HG02938 (cell line): ENCODE results near the gene HELZ2.
"Not testable (repeated sequence)": the region's sequence is repeated elsewhere in the genome, so short reads cannot be mapped to it uniquely, and the experiment has no call there.

Source experiments
- ATAC-seq: cut with Tn5 transposase; IDR thresholded peaks from one replicate; pipeline ENCODE4 v1.9.1; 2021; ENCODE audit warnings: mild to moderate bottlenecking, moderate library complexity; ENCODE audit not compliant: unreplicated experiment

Gene HELZ2

DNA sequence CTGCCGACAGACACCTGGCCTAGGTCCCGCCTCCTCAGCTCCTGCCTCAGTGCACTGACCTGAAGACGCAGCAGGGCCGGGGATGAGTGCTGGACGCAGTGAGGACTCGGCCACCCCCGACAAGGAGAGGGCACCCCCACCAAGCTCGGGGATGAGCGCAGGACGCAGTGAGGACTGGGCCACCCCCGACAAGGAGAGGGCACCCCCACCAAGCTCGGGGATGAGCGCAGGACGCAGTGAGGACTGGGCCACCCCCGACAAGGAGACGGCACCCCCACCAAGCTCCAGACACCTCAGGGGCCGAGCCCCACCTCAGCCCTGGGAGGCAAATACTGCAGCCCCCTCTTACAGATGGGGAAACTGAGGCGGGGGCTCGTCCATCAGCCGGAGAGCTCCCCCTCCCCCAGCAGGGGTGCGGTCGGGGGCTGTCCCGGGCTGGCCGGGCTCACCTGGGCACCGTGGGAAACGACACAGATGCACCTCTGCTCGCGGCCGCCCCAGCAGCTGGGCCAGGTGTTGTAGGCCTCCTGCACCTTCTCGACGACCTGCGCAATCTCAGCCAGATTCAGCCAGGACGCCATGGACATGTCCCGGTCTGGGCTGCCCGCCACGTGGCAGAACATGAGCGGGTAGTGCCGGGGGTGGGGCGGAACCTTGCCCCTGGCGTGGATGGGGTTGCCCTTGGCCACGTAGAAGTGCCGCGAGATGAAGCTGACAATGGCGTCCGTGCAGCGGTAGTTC is 7.5 kb downstream of the HELZ2 start:
- no peak for ATAC-seq

DNA sequence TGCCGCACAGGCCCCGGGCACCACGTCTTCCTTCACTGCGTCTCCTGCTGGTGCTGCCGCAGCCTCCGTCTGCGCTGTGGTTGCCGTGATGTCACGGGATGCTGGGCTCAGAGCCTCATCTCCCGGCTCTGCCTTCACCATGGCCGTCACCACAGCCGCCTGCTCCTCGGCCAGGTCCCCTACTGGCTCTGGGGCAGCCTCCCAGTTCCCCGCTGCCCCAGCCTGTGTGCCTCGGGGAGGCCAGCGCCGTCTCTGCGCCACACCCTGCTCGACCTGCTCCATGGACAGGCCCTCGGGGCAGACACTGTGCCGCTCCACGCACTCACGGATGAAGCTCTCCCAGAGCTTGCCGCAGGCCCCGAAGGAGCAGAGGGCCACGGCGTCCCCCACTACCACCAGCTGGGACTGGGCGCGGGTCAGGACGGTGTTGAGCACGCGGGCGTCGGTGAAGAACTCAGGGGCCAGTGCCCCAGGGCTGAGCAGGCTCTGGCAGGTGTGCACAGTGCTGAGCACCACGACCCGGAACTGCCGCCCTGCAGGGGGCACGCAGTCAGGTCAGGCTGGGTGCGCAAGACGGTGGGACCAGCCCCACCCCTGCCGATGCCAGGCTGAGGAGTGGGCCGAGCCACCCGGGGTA is 8.2 kb downstream of the HELZ2 start:
- no peak for ATAC-seq

DNA sequence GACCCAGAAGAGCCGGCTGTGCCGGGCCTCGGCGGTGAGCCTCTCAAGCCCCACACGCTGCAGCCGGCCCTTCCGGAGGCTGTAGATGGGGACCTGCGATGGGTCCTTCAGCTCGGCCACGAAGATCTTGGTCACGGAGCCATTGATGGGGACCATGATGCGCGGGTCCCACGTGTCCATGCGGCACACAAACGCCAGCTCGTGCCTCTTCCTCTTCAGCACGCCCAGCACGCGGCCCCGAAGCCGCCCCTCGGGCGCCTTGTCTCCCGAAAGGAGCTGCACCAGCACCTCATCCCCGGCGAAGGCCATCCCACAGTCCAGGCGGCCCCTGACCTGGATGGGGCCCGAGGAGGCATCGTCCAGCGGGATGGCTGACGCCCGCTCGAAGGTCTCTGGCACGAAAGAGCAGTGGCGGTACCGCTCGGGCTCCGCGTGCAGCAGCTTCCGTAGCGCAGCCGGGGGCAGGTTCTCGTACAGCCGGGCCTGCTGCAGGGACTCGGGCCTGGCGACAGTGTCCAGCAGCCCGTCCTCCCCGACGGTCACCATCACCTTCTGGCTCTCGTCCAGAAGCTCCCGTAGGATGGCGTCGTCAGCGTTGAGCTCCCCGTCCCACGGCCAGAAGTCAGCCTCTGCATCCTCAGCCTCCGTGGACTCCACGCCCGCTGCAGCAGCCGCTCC is 8.9 kb downstream of the HELZ2 start:
- no peak for ATAC-seq

DNA sequence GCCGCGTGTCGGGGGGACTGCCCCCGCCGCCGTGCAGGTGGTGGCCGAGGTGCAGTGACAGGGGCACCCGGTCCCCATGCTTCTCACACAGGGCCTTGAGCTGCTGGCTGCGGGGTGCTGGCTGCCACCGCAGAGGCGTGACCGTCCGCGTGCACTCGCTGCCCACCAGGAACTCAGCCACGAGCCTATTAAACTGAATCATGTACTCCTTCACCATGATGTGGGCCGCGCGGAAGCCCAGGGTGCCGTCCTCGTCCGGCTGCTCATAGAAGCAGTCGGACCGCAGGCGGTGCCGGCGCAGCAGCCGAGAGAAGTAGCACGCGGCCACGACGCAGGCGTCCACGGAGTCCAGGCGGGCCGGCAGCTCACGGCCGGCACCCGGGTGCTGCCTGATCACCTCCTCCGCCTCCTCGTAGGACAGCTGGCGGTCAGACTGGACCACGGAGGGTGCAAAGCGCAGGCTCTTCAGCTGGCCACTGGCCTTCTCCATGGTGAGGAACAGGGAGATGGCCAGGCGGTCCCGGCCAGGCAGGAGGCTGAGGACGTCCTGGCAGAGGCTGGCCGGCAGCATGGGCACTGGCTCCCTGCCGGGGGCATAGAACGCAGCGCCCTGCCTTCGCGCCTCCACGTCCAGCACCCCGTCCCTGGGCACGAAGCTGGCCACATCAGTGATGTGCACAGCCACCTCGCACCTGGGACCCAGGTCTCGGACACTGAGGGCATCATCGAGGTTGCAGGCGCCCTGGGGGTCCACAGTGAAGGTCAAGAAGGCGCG is 9.8 kb downstream of the HELZ2 start:
- ATAC-seq = no peak

DNA sequence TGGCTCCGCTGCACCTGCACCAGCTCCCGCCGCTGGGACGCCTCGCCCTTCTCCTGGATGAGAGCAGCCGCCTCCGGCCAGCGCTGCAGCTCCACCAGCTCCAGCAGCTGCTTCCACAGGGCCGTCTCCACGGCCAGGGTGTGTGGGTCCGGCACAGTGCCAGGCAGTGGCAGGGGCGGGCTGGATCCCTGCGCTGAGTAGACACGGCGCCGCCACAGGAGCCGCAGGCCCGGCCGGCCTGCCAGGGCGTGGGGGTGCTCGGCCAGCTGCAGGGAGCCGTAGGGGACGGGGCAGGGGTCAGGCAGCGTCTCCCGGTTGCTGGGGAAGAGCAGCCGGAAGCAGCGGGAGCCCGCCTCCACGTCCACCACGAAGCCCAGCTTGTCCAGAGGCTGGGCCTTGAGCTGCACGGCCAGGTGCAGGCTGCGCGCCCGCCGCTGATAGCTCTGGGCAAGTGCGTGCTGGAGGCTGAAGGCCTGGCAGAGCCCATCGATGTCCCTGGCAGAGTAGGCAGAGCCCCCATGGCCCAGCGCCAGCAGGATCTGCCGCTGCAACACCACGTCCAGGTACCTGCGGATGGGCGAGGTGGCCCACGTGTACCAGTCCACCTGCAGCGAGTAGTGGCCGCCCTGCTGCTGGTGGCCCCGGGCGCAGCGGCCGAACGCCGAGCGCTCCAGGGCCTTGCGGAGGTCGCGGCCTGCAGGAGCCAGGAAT is 10.7 kb downstream of the HELZ2 start:
- ATAC-seq = no peak

DNA sequence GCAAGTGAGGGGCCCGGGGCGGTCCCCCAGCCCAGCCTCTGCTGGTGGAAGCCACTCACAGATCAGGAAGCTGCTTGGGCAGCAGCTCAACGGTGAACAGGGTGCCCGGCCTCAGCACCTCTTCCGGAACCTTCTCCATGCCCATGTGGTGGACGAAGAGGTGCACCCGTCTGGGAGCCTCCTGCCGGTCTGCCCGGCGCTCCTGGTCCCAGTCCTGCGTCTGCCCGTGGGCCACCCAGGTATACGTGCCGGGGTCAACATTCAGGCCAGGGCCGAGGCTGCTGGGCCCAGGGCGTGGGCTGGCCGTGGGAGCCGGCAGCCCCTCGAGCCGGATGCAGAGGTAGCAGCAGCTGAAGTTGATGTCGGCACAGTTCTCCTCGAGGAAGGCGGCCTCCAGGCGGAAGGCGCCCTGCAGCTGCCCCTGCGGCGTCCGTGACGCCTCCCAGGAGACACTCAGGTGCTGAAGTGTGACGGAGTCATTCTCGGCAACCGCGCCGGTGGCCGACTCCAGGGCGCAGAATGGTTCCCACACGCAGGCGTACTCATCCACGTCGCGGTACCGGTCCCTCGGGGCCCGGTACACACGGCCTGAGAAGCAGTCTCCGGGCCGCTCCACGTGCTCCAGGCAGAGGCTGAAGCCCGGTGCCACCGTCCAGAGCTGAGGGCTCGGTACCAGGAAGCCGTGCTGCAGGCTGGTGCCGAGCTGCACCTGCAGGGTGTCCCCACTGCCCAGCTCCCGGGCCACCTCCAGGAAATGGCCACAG is 11.4 kb downstream of the HELZ2 start:
- no peak for ATAC-seq

DNA sequence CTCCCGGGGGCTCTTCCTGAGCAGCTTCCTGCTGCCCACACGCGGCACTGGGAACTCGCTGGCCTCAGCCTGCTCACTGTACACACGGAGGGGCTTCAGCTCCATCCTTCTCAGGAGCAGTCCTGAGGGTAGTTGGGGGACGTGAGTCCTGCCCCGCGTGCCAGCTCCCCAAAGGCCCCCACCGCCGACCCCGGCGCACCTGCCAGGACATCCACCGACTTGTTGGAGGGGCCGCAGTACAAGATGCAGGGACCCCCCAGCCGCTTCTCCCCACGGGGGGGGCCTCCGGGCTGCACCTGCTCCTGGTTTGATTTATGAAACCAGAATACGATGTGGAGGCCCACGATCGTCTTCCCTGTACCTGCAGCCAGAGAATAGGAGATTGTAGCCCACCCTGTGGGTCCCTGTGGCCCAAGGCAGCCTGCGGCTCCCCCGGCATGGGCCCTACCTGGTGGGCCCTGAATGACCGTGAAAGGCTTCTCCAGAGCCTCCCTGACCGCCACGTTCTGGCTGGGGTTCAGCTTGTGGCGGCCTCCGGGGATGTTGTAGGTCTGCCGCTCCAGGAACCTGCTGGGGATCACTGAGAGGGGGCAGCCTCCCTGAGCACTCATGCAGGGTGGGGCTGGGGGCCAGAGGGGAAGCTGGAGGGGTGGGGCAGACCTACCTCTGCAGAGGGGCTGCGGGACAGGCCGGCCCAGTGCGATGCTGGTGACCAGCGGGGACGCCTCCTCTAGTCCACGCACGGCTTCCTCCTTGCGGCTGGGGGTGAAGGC is 12.2 kb downstream of the HELZ2 start:
- ATAC-seq = no peak

DNA sequence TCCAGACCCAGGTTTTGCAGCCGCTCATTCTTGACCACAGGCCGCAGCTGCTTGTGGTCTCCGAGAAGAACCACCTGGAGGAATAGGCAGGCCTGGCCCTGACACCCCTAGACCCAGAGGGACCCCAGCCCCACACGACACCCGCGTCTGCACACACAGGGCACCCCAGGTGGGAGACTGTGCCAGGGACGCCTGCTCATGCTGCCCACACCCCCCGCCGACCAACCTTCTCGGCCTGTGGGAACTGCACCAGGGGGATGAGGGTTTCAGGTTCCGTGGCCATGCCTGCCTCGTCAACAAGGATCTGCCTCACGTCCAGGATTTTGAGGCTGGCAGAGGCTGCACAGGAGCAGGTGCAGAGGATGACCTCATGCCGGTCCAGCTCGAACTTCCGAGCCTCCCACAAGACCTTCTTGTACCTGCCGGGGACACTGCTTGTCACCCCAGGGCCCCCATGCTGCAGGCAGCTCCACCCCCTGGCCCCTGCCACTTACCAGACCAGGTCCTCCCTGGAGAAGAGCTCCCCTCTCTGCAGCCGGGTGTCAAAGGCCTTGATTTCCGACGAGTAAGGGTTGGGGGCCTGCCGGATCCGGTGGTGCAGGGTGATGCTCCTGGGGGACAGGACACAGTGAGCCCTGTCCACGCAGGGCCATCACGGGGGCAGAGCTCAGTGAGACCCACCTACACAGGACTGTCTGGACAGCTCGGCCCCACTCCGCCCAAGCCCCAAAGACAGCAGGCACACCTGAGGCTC is 13.0 kb downstream of the HELZ2 start:
- no peak for ATAC-seq

DNA sequence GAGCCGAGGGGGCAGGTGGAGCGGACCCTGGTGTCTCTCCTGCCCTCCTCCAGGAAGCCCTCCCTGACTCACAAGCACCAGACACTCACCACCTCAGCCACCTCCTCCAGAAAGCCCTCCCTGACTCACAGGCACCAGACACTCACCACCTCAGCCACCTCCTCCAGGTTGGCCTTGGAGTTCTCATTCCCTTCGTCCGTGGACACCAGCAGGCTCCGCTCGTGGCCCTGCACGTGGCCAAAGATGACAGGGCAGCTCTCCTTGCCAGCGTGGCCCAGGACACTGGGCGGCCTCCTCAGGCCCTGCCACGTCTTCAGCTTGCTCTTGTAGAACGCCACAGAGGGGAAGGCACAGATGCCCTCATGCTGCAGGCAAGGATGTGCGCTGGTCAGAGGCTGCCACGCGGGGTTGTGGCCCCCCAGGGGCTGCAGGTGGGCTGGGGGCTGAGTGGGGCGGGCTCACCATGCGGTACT is 13.7 kb downstream of the HELZ2 start:
- no peak for ATAC-seq

DNA sequence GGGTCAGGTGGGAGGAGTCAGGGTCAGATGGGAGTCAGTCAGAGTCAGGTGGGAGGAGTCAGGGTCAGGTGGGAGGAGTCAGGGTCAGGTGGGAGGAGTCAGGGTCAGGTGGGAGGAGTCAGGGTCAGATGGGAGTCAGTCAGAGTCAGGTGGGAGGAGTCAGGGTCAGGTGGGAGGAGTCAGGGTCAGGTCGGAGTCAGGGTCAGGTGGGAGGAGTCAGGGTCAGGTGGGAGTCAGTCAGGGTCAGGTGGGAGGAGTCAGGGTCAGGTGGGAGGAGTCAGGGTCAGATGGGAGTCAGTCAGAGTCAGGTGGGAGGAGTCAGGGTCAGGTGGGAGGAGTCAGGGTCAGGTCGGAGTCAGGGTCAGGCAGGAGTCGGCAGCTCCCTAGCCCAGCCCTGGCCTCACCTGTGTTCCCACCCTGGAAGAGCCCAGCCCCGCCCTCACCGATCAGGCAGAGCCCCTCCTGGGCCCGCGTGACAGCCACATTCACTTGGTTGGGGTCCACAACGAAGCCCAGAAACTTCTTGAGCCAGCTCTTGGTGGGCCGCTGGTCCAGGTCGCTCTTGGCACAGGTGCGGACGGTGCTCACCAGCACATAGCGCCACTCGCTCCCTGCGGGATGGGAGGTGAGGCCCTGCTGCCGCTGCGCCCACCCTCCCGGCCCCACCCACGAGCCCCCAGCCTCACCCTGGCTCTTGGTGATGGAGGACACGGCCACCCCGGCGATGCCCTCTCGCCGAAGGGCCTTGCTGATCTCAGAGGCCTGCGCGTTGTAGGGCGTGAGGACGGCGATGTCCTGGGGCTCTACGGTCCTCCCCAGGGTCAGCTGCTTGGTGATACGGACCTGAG is 14.3 kb downstream of the HELZ2 start:
- not testable (repeated sequence) for ATAC-seq

DNA sequence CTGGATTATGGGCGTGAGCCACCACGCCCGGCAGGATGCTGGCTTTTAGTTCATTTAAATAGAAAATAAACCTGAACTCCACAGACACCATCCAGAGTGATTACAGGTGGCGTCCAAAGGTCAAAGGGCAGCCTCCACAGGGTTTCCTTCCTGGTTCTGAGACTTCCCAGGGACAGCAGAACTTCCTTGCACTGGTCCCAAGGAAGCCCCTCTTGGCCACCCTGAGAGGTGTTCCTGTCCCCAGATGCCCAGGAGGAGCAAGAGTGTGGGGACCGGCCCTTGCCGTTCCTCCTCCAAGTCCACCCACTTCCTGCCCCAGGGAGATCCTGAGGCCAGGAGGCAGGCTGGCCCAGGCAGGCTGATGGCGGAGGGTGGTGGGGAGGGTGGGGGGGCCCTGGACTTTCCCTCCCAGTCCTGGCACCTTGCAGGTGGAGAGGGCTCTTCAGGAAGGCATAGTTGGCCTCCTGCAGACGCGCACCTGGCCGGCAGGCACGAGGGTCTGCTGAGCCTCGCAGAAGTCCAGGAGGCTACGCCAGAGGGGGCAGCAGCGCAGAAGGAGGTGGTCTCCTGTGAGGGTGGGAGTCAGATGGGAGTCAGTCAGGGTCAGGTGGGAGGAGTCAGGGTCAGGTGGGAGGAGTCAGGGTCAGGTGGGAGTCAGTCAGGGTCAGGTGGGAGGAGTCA is 15.1 kb downstream of the HELZ2 start:
- no peak for ATAC-seq

DNA sequence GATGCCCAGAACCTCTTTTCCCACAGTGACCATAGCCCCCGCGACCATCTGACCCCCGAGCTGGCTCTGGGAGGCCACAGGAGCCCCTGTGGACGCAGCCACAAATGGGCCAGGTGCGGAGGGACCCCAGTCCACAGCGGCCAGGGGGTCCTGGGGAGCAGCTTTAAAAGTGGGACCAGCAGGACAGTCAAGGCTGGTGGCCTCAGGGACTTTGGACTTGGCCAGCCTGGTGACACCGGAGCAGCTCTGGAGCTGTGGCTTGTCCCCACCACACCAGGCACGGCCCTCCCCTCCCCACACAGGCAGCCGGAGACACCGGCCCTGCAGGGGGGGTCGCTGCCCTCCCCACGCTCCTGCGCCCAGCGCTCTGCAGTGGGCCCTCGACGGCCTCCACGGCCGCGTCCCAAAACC is 16.6 kb downstream of the HELZ2 start:
- ATAC-seq = no peak

DNA sequence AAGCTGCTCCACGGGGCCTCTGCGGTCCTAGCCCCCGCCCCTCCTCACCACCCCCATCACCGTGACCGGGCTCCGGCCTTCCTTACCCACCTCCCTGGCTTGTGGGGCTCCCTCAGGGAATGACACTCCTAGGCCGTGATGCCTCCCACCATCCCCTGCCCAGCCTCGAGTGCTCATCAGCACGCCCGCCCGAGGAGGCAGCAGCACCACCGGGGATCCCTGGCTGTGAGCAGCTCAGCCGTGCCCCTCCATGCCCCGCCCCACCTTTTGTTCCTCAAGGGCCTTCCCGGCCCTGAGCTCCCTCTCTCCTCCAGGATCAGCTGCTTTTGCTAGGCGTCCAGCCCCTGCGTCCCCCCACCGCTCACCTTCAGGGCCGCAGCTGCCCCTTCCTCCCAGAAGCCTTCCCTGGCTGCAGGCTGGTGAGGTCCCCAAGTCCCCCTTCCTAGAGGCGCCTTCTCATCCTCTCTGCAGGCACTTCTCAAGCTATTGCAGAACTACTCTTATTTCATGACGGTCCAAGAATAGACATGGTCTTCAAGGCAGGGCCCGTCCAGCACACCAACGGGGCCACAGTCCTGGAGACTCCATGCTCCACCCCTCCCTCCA is 17.1 kb downstream of the HELZ2 start:
- no peak for ATAC-seq

DNA sequence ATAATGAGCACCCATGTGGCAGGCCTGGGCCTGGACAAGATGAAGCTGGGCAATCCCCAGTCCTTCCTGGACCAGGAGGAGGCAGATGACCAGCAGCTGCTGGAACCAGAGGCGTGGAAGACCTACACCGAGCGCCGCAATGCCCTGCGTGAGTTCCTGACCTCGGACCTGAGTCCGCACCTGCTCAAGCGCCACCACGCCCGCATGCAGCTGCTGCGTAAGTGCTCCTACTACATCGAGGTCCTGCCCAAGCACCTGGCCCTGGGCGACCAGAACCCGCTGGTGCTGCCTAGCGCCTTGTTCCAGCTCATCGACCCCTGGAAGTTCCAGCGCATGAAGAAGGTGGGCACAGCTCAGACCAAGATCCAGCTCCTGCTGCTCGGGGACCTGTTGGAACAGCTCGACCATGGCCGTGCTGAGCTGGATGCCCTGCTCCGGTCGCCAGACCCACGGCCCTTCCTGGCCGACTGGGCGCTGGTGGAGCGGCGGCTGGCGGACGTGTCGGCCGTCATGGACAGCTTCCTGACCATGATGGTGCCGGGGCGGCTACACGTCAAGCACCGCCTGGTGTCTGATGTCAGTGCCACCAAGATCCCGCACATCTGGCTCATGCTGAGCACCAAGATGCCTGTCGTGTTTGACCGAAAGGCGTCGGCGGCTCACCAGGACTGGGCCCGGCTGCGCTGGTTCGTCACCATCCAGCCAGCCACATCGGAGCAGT is 18.2 kb downstream of the HELZ2 start:
- no peak for ATAC-seq

DNA sequence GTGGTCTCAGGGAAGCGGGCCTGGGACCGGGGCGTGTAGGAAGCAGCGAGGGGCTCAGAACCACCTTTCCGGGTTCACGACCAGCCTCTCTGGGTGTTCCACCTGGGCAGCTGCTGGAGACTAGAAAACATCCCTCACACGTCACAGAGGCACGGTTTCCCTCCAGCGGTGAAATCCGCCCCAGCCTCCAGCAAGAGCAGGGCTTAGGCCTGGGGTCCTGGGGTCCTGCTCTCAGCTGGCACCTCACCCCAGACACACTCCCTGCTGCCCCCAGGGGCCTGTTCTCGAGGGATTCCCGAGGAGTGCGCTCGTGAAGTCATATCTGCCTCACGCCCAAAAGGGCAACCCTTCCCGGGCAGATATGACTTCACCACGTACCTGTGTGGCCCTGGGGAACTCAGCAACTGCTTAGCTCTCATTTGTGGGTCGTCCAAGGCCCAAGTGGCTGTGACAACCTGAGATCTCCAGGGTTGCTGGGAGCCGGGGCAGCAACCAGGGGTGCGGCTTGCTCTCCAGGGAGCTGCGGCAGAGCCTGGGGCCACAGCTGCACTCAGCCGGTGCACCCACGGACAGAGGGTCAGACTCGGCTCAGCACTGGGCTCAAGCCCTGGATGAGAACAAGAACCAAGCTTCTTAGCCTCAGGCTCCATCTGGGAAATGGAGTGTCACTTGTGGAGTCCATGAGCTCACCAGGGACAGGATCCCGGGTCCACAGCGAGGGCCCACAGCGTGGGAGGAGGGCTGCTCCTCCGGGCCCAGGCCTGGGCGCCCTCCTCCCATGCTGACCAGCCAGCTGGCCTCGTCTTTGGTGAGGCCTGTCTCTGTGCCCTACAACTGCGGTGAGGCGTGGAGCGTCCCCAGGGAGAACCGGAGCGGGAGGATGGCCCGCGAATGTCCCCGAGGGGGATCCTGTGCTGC is 19.4 kb downstream of the HELZ2 start:
- ATAC-seq = no peak
